Measurements from ENCODE around the gene ATP6V1F. TPM values are rescaled to one million over a fixed set of nuclear protein-coding genes. Genes with fewer than 3 reads are reported as not detected.

ATP6V1F gene
- total and polyA plus RNA-seq, 2 donors (not counting 1 experiment from before 2014, with no cell fraction given), result 124 to 167 TPM

DNA sequence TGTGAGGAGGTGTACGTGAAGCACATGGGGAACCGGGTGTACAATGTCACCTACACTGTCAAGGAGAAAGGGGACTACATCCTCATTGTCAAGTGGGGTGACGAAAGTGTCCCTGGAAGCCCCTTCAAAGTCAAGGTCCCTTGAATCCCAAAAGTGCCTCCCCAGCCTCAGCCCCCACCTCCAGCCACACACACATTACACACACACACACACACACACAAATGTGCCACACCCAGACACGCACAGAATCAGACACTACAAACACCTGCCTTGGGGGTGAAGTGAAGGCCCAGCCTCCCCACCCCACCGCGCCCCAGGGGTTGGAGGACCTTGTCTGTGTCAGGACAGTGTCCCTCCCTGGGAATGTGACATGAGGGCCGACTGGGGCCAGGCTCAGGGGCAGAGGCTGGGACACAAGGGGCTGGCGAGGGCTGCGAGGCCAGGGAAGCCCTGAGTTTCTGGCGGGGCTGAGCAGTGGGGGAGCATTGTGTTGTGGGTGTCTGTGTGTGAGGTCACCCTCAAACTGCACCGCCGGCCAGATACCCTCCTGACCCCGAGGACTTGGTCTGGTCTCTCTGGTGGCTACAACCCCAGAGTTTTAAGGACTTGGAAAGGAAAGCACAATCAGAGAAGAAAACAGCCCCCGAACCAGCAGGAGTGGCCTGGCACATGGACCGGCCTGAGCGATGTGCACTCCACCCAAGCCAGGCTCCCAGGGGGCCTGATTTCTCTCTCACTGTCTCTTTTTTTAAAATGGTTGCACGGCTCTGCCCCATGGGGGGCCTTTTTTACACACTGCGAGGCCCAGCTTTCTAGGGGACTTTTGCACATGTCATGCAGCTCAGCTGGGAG is 4.0 kb upstream of the ATP6V1F start:
- TF ChIP-seq, protein P1, sequence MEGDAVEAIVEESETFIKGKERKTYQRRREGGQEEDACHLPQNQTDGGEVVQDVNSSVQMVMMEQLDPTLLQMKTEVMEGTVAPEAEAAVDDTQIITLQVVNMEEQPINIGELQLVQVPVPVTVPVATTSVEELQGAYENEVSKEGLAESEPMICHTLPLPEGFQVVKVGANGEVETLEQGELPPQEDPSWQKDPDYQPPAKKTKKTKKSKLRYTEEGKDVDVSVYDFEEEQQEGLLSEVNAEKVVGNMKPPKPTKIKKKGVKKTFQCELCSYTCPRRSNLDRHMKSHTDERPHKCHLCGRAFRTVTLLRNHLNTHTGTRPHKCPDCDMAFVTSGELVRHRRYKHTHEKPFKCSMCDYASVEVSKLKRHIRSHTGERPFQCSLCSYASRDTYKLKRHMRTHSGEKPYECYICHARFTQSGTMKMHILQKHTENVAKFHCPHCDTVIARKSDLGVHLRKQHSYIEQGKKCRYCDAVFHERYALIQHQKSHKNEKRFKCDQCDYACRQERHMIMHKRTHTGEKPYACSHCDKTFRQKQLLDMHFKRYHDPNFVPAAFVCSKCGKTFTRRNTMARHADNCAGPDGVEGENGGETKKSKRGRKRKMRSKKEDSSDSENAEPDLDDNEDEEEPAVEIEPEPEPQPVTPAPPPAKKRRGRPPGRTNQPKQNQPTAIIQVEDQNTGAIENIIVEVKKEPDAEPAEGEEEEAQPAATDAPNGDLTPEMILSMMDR (conservative IDR thresholded peaks at IDR 0.05 in 1 of 2, IDR thresholded peaks at IDR 0.05 in 1 of 2; ENCODE audit: low read depth in 1 of 2, low read length in 2 of 2), result no peak
- TF ChIP-seq EZH2 (IDR thresholded peaks at IDR 0.05; ENCODE audit: low read length, missing control alignments), result no peak
- Histone ChIP-seq H3K79me2 (ENCODE audit: control insufficient read depth, insufficient read depth, low read length) (peaks cover 8% of the 10 kb centered on the region), H3K27ac (ENCODE audit: insufficient read depth, low read length) (no peak overlapping the region), H3K4me2 (ENCODE audit: extremely low read depth, insufficient read depth, low read length) (no peak overlapping the region), H3K36me3 (ENCODE audit: control insufficient read depth, insufficient read depth, low read length) (peaks cover 38% of the 10 kb centered on the region), H2AFZ (ENCODE audit: low read length) (no peak overlapping the region), H3K4me3 (replicated peaks in 1 of 4; ENCODE audit: control extremely low read depth in 1 of 4, insufficient read depth in 1 of 4, low read depth in 3 of 4, low read length in 4 of 4) (no peak overlapping the region), H3K9me3 (ENCODE audit: control insufficient read depth, insufficient read depth, low read depth, low read length) (no peaks in the 10 kb centered on the region), H3K4me1 (ENCODE audit: control insufficient read depth, extremely low read depth, insufficient read depth, low read length) (peaks cover 8% of the 10 kb centered on the region), H3K9ac (ENCODE audit: insufficient read depth, low read length) (no peak overlapping the region), H3K27me3 (ENCODE audit: control insufficient read depth, insufficient read depth, low read length) (no peaks in the 10 kb centered on the region), H4K20me1 (ENCODE audit: control insufficient read depth, extremely low read depth, insufficient read depth, low read length) (no peaks in the 10 kb centered on the region)
- no peak for DNase-seq (ENCODE audit: low read depth in 2 of 2)

DNA sequence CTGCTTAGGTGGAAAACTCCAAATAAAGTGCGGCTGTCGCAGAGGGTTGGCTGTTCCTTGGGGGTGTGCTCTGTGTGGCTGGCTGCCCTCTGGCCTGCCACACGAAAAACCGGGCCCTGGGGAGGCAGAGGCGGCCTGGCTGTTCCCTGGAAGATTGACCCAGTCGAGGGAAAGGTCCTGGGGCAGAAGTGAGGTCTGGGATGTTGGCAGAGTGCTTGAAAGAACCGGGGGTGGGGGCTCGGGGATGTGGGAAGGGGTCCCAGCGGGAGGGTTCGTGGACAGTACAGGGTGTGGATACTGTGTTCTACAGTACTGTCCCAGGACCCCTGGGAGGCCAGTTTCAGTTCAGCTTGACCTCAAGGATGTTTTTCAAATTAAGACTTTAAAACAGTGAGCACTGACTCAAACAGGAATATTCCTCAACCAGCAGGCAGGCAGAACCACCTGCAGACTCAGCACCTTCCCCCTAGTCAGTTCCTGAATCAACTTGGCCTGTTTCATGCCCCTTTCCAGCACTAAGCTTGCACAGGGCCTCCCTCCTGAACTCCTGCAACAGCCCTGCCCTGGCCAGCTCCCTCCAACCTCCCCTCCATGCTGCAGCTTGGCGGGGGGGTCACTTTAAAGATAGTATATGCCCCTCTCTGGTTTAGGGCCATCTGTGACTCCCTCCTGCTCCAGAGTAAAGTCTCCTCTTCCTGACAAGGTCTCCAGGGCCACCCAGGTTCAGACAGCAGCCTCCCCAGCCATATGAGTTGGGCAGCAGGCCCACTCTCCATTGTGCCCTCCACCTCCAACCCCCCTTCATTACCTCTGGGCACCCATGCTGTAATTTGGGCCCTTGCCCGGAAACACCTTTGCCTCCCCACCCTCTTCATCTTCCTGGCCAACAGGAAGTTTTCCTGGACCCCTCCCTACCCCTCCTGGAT is 3.2 kb upstream of the ATP6V1F start:
- H3K27ac ChIP-seq (ENCODE audit: insufficient read depth, low read length), result no peak overlapping the region
- no peak overlapping the region for H3K4me3 ChIP-seq (replicated peaks in 1 of 4; ENCODE audit: control extremely low read depth in 1 of 4, insufficient read depth in 1 of 4, low read depth in 3 of 4, low read length in 4 of 4)
- peaks cover 30% of the 10 kb centered on the region for H3K36me3 ChIP-seq (ENCODE audit: control insufficient read depth, insufficient read depth, low read length)
- H3K9ac ChIP-seq (ENCODE audit: insufficient read depth, low read length), result no peak overlapping the region
- no peaks in the 10 kb centered on the region for H3K9me3 ChIP-seq (ENCODE audit: control insufficient read depth, insufficient read depth, low read depth, low read length)
- no peak overlapping the region for H2AFZ ChIP-seq (ENCODE audit: low read length)
- no peaks in the 10 kb centered on the region for H4K20me1 ChIP-seq (ENCODE audit: control insufficient read depth, extremely low read depth, insufficient read depth, low read length)
- no peaks in the 10 kb centered on the region for H3K27me3 ChIP-seq (ENCODE audit: control insufficient read depth, insufficient read depth, low read length)
- peaks cover 12% of the 10 kb centered on the region for H3K79me2 ChIP-seq (ENCODE audit: control insufficient read depth, insufficient read depth, low read length)
- peaks cover 8% of the 10 kb centered on the region for H3K4me1 ChIP-seq (ENCODE audit: control insufficient read depth, extremely low read depth, insufficient read depth, low read length)
- DNase-seq (ENCODE audit: low read depth in 2 of 2), result no peak
- TF ChIP-seq, protein P1 (conservative IDR thresholded peaks at IDR 0.05 in 1 of 2, IDR thresholded peaks at IDR 0.05 in 1 of 2; ENCODE audit: low read depth in 1 of 2, low read length in 2 of 2), result no peak
- TF ChIP-seq EZH2 (IDR thresholded peaks at IDR 0.05; ENCODE audit: low read length, missing control alignments), result no peak
- H3K4me2 ChIP-seq (ENCODE audit: extremely low read depth, insufficient read depth, low read length), result no peak overlapping the region
